Measurements from ENCODE around the gene AMZ1.
"Not testable (repeated sequence)": the region's sequence is repeated elsewhere in the genome, so short reads cannot be mapped to it uniquely, and the experiment has no call there.

Gene AMZ1

GRCh38 chr7:2673934-2674333 lies 14.1 kb upstream of the AMZ1 start:
- Histone ChIP-seq H3K4me3 (ENCODE audit: low read length) (no peak overlapping the region), H3K9me3 (ENCODE audit: control insufficient read depth, low read depth, low read length) (no peaks in the 10 kb centered on the region), H3K36me3 (ENCODE audit: control insufficient read depth, low read depth, low read length) (no peaks in the 10 kb centered on the region), H3K27me3 (ENCODE audit: control insufficient read depth, insufficient read depth, low read length) (no peaks in the 10 kb centered on the region), H3K9ac (ENCODE audit: low read length) (no peak overlapping the region), H3K4me1 (ENCODE audit: control insufficient read depth, low read depth, low read length) (no peaks in the 10 kb centered on the region), H3K27ac (ENCODE audit: low read length) (no peak overlapping the region)

DNA sequence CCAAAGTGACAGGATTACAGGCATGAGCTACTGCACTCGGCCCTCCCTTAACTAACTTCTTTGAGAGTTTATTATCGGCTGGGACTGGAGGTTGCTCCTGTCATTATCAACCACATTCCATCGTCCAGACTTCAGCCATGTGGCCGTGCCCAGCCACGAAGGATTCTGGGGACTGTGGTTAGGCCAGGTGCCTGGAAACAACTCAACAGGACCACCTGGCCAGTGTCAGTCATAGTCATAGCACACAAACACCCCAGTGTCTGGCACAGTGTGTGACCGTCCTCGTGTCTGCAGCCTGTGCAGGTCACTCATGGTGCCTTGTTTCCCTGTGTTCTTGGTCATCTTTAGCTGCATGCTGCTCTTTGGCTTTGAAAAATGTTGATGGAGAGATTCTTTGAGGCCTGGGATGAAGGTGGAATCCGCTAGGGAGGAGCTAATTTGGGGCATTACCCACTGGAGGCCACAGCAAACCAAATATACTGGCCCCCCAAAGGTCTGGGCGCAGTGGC lies 12.7 kb upstream of the AMZ1 start:
- Histone ChIP-seq H3K27me3 (ENCODE audit: control insufficient read depth, insufficient read depth, low read length) (no peaks in the 10 kb centered on the region), H3K4me1 (ENCODE audit: control insufficient read depth, low read depth, low read length) (no peaks in the 10 kb centered on the region), H3K4me3 (ENCODE audit: low read length) (no peak overlapping the region), H3K9ac (ENCODE audit: low read length) (no peak overlapping the region), H3K9me3 (ENCODE audit: control insufficient read depth, low read depth, low read length) (no peaks in the 10 kb centered on the region), H3K27ac (ENCODE audit: low read length) (no peak overlapping the region), H3K36me3 (ENCODE audit: control insufficient read depth, low read depth, low read length) (no peaks in the 10 kb centered on the region)

GRCh38 chr7:2676576-2676975 lies 11.4 kb upstream of the AMZ1 start:
- not testable (repeated sequence) for H3K27ac ChIP-seq (ENCODE audit: low read length); H3K9me3 ChIP-seq (ENCODE audit: control insufficient read depth, low read depth, low read length); H3K36me3 ChIP-seq (ENCODE audit: control insufficient read depth, low read depth, low read length); H3K9ac ChIP-seq (ENCODE audit: low read length); H3K4me3 ChIP-seq (ENCODE audit: low read length); H3K4me1 ChIP-seq (ENCODE audit: control insufficient read depth, low read depth, low read length); H3K27me3 ChIP-seq (ENCODE audit: control insufficient read depth, insufficient read depth, low read length)

DNA sequence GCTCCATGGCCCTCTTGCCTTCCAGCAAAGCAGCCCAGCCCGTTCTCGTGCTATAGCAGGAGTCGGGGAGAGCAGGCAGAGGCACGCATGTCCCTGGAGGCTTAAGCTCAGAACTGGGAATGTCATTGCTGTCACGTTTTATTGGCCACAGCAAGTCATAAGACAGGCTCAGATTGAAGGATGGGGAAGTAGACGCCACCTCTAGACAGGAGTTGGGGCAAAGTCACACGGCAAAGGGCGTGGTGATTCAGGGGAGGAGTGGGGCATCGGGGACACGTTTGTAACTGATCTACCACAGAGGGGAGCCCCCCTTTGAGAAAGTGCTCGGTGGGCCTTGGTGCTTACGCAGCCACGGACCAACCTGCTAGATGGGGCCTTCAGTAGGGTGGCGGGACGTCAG lies 9.5 kb upstream of the AMZ1 start:
- not testable (repeated sequence) for H3K27ac ChIP-seq (ENCODE audit: low read length); H3K4me1 ChIP-seq (ENCODE audit: control insufficient read depth, low read depth, low read length); H3K9ac ChIP-seq (ENCODE audit: low read length); H3K36me3 ChIP-seq (ENCODE audit: control insufficient read depth, low read depth, low read length); H3K4me3 ChIP-seq (ENCODE audit: low read length); H3K27me3 ChIP-seq (ENCODE audit: control insufficient read depth, insufficient read depth, low read length); H3K9me3 ChIP-seq (ENCODE audit: control insufficient read depth, low read depth, low read length)

DNA sequence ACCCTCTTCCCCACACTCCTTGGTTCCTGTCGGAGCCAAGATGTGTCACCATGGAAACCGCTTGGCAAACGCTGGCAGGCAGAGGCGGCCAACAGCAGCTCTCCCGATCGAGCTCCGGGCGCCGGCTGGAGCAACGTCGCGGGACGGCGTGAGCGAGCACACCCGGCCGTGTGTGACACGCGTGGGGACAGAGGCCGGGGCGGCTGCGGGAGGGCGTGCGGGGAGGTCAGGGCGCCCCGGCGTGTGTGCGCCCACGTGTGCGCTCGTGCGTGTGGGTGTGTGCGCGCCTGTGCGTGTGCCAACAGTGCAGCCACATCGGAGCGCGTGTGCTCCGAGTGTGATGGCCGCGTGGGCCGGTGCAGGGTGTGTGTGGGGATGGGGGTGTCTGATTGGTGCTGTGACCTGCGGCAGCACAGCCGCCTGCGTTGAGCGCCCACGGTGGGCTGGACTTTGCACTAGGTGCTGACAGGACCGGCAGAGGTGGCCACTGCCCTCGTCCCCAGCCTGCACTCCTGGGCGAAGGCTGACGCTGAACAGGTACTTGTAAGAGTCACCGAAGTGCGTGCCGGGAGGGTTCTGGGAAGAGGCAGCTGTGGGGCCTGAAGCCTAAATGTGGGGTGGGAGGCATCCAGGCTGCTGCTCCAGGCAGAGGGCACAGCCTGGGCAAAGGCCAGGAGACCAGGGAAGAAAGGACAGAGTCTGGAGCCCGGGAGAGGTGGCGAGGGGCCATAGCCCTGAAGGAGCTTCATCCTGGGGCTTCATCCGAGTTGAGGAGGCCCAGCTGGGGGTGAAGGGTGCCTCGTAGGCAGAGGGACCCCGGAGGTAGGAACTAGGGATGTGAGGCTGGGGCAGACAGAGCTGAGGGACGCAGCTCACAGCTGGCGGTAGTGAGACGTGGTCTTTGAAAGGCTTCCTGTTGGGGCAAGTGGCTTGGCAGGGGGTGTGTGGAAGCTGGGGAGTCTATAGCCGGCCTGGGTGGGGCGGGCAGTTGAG lies 8.6 kb upstream of the AMZ1 start:
- H3K27ac ChIP-seq (ENCODE audit: low read length); H3K4me1 ChIP-seq (ENCODE audit: control insufficient read depth, low read depth, low read length); H3K27me3 ChIP-seq (ENCODE audit: control insufficient read depth, insufficient read depth, low read length); H3K36me3 ChIP-seq (ENCODE audit: control insufficient read depth, low read depth, low read length); H3K4me3 ChIP-seq (ENCODE audit: low read length); H3K9me3 ChIP-seq (ENCODE audit: control insufficient read depth, low read depth, low read length); H3K9ac ChIP-seq (ENCODE audit: low read length): not testable (repeated sequence)

GRCh38 chr7:2680256-2680655 lies 7.7 kb upstream of the AMZ1 start:
- Histone ChIP-seq H3K9me3 (ENCODE audit: control insufficient read depth, low read depth, low read length) (no peaks in the 10 kb centered on the region), H3K4me1 (ENCODE audit: control insufficient read depth, low read depth, low read length) (no peaks in the 10 kb centered on the region), H3K9ac (ENCODE audit: low read length) (no peak overlapping the region), H3K4me3 (ENCODE audit: low read length) (no peak overlapping the region), H3K27me3 (ENCODE audit: control insufficient read depth, insufficient read depth, low read length) (no peaks in the 10 kb centered on the region), H3K27ac (ENCODE audit: low read length) (no peak overlapping the region), H3K36me3 (ENCODE audit: control insufficient read depth, low read depth, low read length) (no peaks in the 10 kb centered on the region)

DNA sequence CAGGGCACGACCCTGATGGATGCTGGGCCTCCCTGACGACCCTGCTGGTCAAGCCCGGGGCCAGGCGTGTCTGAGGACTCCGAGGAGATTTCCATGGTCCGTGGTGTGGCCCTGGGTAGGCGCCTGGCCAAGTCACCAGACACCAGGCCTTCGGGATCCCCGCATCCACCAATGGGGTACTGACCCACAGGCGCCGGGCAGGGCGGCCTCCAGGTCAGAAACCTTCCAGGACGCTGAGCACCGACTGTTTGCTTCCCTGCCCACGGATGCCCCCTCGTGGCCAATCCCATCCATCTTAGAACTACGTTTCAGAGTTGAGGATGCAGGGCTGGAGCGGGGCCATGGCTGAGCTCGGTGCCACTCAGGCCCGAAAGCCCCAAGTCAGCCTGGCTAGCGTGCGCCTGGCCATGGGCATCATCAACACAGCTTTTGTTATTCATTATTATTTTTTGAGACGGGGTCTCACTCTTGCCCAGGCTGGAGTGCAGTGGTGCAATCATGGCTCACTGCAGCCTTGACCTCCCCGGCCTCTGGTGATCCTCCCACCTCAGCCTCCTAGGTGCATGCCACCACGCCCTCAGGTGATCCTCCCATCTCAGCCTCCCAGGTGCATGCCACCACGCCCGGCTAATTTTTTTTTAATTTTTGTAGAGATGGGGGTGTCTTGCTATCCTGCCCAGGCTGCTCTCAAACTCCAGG lies 7.1 kb upstream of the AMZ1 start:
- Histone ChIP-seq H3K9ac (ENCODE audit: low read length) (no peak overlapping the region), H3K27me3 (ENCODE audit: control insufficient read depth, insufficient read depth, low read length) (peaks cover under 1% of the 10 kb centered on the region)

GRCh38 chr7:2681929-2682799 lies 5.8 kb upstream of the AMZ1 start:
- Histone ChIP-seq H3K9me3 (ENCODE audit: control insufficient read depth, low read depth, low read length) (no peaks in the 10 kb centered on the region), H3K27me3 (ENCODE audit: control insufficient read depth, insufficient read depth, low read length) (peaks cover 12% of the 10 kb centered on the region), H3K27ac (ENCODE audit: low read length) (no peak overlapping the region), H3K9ac (ENCODE audit: low read length) (no peak overlapping the region), H3K4me1 (ENCODE audit: control insufficient read depth, low read depth, low read length) (no peaks in the 10 kb centered on the region), H3K4me3 (ENCODE audit: low read length) (no peak overlapping the region), H3K36me3 (ENCODE audit: control insufficient read depth, low read depth, low read length) (no peaks in the 10 kb centered on the region)

More for the DNA sequence above, 7.1 kb upstream of the AMZ1 start:
- H3K4me1 ChIP-seq (ENCODE audit: control insufficient read depth, low read depth, low read length), result no peaks in the 10 kb centered on the region
- no peaks in the 10 kb centered on the region for H3K36me3 ChIP-seq (ENCODE audit: control insufficient read depth, low read depth, low read length)
- no peaks in the 10 kb centered on the region for H3K9me3 ChIP-seq (ENCODE audit: control insufficient read depth, low read depth, low read length)
- H3K4me3 ChIP-seq (ENCODE audit: low read length), result no peak overlapping the region
- H3K27ac ChIP-seq (ENCODE audit: low read length), result no peak overlapping the region

DNA sequence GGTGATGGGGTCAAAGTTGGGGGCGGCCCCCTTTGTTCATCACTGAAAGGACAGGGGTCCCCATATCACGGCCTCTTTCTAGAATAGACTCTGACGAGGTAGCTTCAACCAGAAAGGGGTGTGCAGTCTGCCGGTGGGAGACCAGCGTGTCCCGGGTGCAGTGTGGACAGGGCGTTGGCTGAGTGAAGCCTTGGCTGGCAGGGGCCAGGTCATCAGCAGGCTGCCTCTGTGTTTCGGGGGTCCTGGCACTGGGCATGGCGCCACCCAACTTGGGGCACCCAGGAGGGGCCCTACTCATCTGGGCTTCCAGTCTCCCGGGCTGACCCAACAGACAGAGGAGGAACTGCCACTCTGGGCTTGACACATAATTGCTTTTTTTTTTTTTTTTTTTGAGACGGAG lies 3.5 kb upstream of the AMZ1 start:
- Histone ChIP-seq H3K27ac (ENCODE audit: low read length) (no peak overlapping the region), H3K4me3 (ENCODE audit: low read length) (no peak overlapping the region), H3K36me3 (ENCODE audit: control insufficient read depth, low read depth, low read length) (no peaks in the 10 kb centered on the region), H3K27me3 (ENCODE audit: control insufficient read depth, insufficient read depth, low read length) (peaks cover 36% of the 10 kb centered on the region), H3K4me1 (ENCODE audit: control insufficient read depth, low read depth, low read length) (peaks cover 3% of the 10 kb centered on the region), H3K9ac (ENCODE audit: low read length) (no peak overlapping the region), H3K9me3 (ENCODE audit: control insufficient read depth, low read depth, low read length) (no peaks in the 10 kb centered on the region)

DNA sequence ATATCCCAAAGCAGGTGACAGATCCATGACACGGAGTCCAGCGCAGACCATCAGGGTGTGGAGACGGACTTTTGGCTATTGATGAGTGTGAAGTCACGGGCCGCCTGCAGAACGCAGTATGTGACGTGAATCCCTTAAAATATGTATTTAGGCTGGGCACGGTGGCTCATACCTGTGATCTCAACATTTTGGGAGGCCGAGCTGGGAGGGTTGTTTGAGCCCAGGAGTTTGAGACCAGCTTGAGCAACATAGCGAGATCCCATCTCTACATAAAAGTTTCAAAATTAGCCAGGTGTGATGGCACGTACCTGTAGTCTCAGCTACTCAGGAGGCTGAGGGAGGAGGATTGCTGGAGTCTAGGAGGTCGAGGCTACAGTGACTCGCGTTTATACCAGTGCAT lies 1.9 kb upstream of the AMZ1 start:
- H3K4me3 ChIP-seq (ENCODE audit: low read length), result no peak overlapping the region
- peaks cover 3% of the 10 kb centered on the region for H3K4me1 ChIP-seq (ENCODE audit: control insufficient read depth, low read depth, low read length)
- H3K27me3 ChIP-seq (ENCODE audit: control insufficient read depth, insufficient read depth, low read length), result peaks cover 45% of the 10 kb centered on the region
- H3K27ac ChIP-seq (ENCODE audit: low read length), result no peak overlapping the region
- no peaks in the 10 kb centered on the region for H3K9me3 ChIP-seq (ENCODE audit: control insufficient read depth, low read depth, low read length)
- H3K36me3 ChIP-seq (ENCODE audit: control insufficient read depth, low read depth, low read length), result no peaks in the 10 kb centered on the region
- H3K9ac ChIP-seq (ENCODE audit: low read length), result no peak overlapping the region

GRCh38 chr7:2687338-2687869 lies 598 bp upstream of the AMZ1 start:
- H3K36me3 ChIP-seq (ENCODE audit: control insufficient read depth, low read depth, low read length), result no peaks in the 10 kb centered on the region
- peak overlapping the region; percentile 42 for H3K4me3 ChIP-seq (ENCODE audit: low read length)
- H3K27ac ChIP-seq (ENCODE audit: low read length), result no peak overlapping the region
- H3K9me3 ChIP-seq (ENCODE audit: control insufficient read depth, low read depth, low read length), result no peaks in the 10 kb centered on the region
- H3K4me1 ChIP-seq (ENCODE audit: control insufficient read depth, low read depth, low read length), result peaks cover 3% of the 10 kb centered on the region
- H3K9ac ChIP-seq (ENCODE audit: low read length), result no peak overlapping the region
- H3K27me3 ChIP-seq (ENCODE audit: control insufficient read depth, insufficient read depth, low read length), result peaks cover 45% of the 10 kb centered on the region

All from iPS-18a (cell line).